COLO829 (cell line): ENCODE data around the gene RANBP1.
A peak's percentile ranks its signal among the peaks of the same experiment; 100 is the strongest.
"Not testable (repeated sequence)": the region's sequence is repeated elsewhere in the genome, so short reads cannot be mapped to it uniquely, and the experiment has no call there.

Experiments
- DNase-seq: peaks from one replicate; pipeline ENCODE4 v3.0.0; 2012; ENCODE audit warnings: low spot score

Gene RANBP1

GRCh38 chr22:20115691-20116375 is at the start of gene RANBP1:
Gene RANBP1 (plus strand): TSS chr22:20116104. CDS start chr22:20116185, 81 bp downstream.
- DNase-seq = no peak

GRCh38 chr22:20066617-20067383 is 49.1 kb upstream of the RANBP1 start:
- DNase-seq = no peak

GRCh38 chr22:20067384-20067682 is 48.6 kb upstream of the RANBP1 start:
- DNase-seq = not testable (repeated sequence)

- no peak for DNase-seq
Observed at GRCh38 chr22:20068640-20069039, 47.3 kb upstream of the RANBP1 start.

- DNase-seq = no peak
Observed at GRCh38 chr22:20069331-20070042, 46.4 kb upstream of the RANBP1 start.

GRCh38 chr22:20071524-20071972 is 44.4 kb upstream of the RANBP1 start:
- DNase-seq = no peak

GRCh38 chr22:20076627-20077172 is 39.2 kb upstream of the RANBP1 start:
- DNase-seq = no peak

GRCh38 chr22:20079745-20080444 is 36.0 kb upstream of the RANBP1 start, which contains the start of gene DGCR8:
Gene DGCR8 (plus strand): TSS chr22:20080241. CDS start chr22:20085964, 5,723 bp downstream.
- peak; percentile 95 for DNase-seq

- DNase-seq = peak; percentile 25
Observed at GRCh38 chr22:20080445-20080775, 35.5 kb upstream of the RANBP1 start.

- peak; percentile 28 for DNase-seq
Observed at GRCh38 chr22:20080776-20081654, 34.9 kb upstream of the RANBP1 start.

- DNase-seq = no peak
Observed at GRCh38 chr22:20083157-20083890, 32.6 kb upstream of the RANBP1 start.

- DNase-seq = no peak
Observed at GRCh38 chr22:20083891-20084546, 31.9 kb upstream of the RANBP1 start.

- DNase-seq = no peak
Observed at GRCh38 chr22:20084547-20085413, 31.1 kb upstream of the RANBP1 start.

- DNase-seq = no peak
Observed at GRCh38 chr22:20085651-20086050, 30.3 kb upstream of the RANBP1 start.

- DNase-seq = no peak
Observed at GRCh38 chr22:20086101-20086599, 29.8 kb upstream of the RANBP1 start.

GRCh38 chr22:20086763-20087162 is 29.1 kb upstream of the RANBP1 start:
- DNase-seq = no peak

- no peak for DNase-seq
Observed at GRCh38 chr22:20087319-20088262, 28.3 kb upstream of the RANBP1 start.
